ENCODE data around the gene RAB11FIP3. TPM values are rescaled to one million over a fixed set of nuclear protein-coding genes. Genes with fewer than 3 reads are reported as not detected.

The RAB11FIP3 gene
- polyA plus RNA-seq, 1 experiment: 13.3 TPM

- no peak for TF ChIP-seq CTCF (IDR thresholded peaks at IDR 0.05; ENCODE audit: insufficient read depth, low read depth, low read length)
- no peak for DNase-seq (ENCODE audit: low read depth)
- ChIA-PET POLR2A (no interaction called here), CTCF (interaction anchor here (0.8 to 0.9 kb wide), 2 partner anchors 19 to 33 kb away, joined by 3 to 4 read pairs; no protein-coding TSS in a partner anchor)
- Histone ChIP-seq H3K4me3 (ENCODE audit: low read depth, low read length) (no peak overlapping the region), H3K27me3 (ENCODE audit: control insufficient read depth, insufficient read depth, low read length) (no peaks in the 10 kb centered on the region), H3K36me3 (ENCODE audit: control insufficient read depth, insufficient read depth, low read length) (peaks cover 29% of the 10 kb centered on the region)
Measured at GRCh38 chr16:519841-520687, 94.6 kb downstream of the RAB11FIP3 start.

- TF ChIP-seq CTCF (IDR thresholded peaks at IDR 0.05; ENCODE audit: insufficient read depth, low read depth, low read length): no peak
- POLR2A ChIA-PET: no interaction called here
- no peaks in the 10 kb centered on the region for H3K27me3 ChIP-seq (ENCODE audit: control insufficient read depth, insufficient read depth, low read length)
- peaks cover 24% of the 10 kb centered on the region for H3K36me3 ChIP-seq (ENCODE audit: control insufficient read depth, insufficient read depth, low read length)
- no peak overlapping the region for H3K4me3 ChIP-seq (ENCODE audit: low read depth, low read length)
- no peak for DNase-seq (ENCODE audit: low read depth)
- CTCF ChIA-PET: interaction anchor here (0.8 kb wide), 1 partner anchor 33 kb away, joined by 3 read pairs; no protein-coding TSS in a partner anchor
Measured at GRCh38 chr16:520847-521246, 95.4 kb downstream of the RAB11FIP3 start.

GRCh38 chr16:521381-522210 lies 96.1 kb downstream of the RAB11FIP3 start:
- TF ChIP-seq CTCF (IDR thresholded peaks at IDR 0.05; ENCODE audit: insufficient read depth, low read depth, low read length): 0 out of 2 replicates have a peak, but pooled peaks have one; percentile 6
- DNase-seq (ENCODE audit: low read depth): no peak
- no peak overlapping the region for H3K4me3 ChIP-seq (ENCODE audit: low read depth, low read length)
- POLR2A ChIA-PET: no interaction called here
- peaks cover 21% of the 10 kb centered on the region for H3K36me3 ChIP-seq (ENCODE audit: control insufficient read depth, insufficient read depth, low read length)
- no peaks in the 10 kb centered on the region for H3K27me3 ChIP-seq (ENCODE audit: control insufficient read depth, insufficient read depth, low read length)
- CTCF ChIA-PET: interaction anchor here (0.8 kb wide), 1 partner anchor 34 kb away, joined by 3 read pairs; no protein-coding TSS in a partner anchor

GRCh38 chr16:522320-523096 lies 97.1 kb downstream of the RAB11FIP3 start:
- no peak overlapping the region for H3K4me3 ChIP-seq (ENCODE audit: low read depth, low read length)
- no peak for TF ChIP-seq CTCF (IDR thresholded peaks at IDR 0.05; ENCODE audit: insufficient read depth, low read depth, low read length)
- ChIA-PET CTCF (no interaction called here), POLR2A (no interaction called here)
- H3K27me3 ChIP-seq (ENCODE audit: control insufficient read depth, insufficient read depth, low read length): no peaks in the 10 kb centered on the region
- no peak for DNase-seq (ENCODE audit: low read depth)
- peaks cover 19% of the 10 kb centered on the region for H3K36me3 ChIP-seq (ENCODE audit: control insufficient read depth, insufficient read depth, low read length)
